K562 (cell line): ENCODE data around the gene E2F1. TPM values are rescaled to one million over a fixed set of nuclear protein-coding genes. Genes with fewer than 3 reads are reported as not detected.
A peak's percentile ranks its signal among the peaks of the same experiment; 100 is the strongest.

ENCODE experiments used
- ARID1B ChIP-seq: fragments of 450-650 bp; IDR thresholded peaks from 2 replicates; pipeline ENCODE4 v1.6.1; 2016; ENCODE audit warnings: antibody characterized with exemption, mild to moderate bottlenecking, inconsistent platforms
- CBFA2T2 ChIP-seq: fragments of 450-650 bp; conservative IDR thresholded peaks from 2 replicates; pipeline ENCODE4 v1.6.1; 2017; ENCODE audit warnings: mild to moderate bottlenecking
- DIDO1 ChIP-seq: fragments of 450-650 bp; IDR thresholded peaks from 2 replicates; pipeline ENCODE4 v1.6.1; 2016; ENCODE audit warnings: low read depth, missing biosample characterization, missing genetic modification characterization
- E2F3 ChIP-seq: fragments of 250-450 bp; sonication (Bioruptor Pico); IDR thresholded peaks from 2 replicates; pipeline ENCODE4 v1.4.0; 2020; ENCODE audit warnings: mild to moderate bottlenecking
- FOSL1 ChIP-seq: fragments of 200-800 bp; sonication (Bioruptor generic); conservative IDR thresholded peaks from 2 replicates; pipeline ENCODE4 v1.6.1; 2016; ENCODE audit warnings: missing genetic modification characterization, missing compliant biosample characterization
- GATAD2A ChIP-seq: fragments of 450-650 bp; IDR thresholded peaks from 2 replicates; pipeline ENCODE4 v1.6.1; 2017
- KHSRP ChIP-seq: fragments of 450-650 bp; IDR thresholded peaks from 2 replicates; pipeline ENCODE4 v1.6.1; 2017
- MAFG ChIP-seq: fragments of 450-650 bp; conservative IDR thresholded peaks from 2 replicates; pipeline ENCODE4 v1.6.1; 2016; ENCODE audit warnings: missing genetic modification characterization, missing compliant biosample characterization
- MYC ChIP-seq, 2 experiments: fragments of 250-450 bp in 1 of 2; sonication (Bioruptor Pico) in 1 of 2; IDR thresholded peaks; 2 replicates each; pipeline versions ENCODE4 v1.5.1 to v1.6.1; 2012 to 2021; ENCODE audit warnings: low read depth in 2 of 2, borderline replicate concordance in 1 of 2, improper control_type of control experiment in 1 of 2, low read length in 1 of 2, mild to moderate bottlenecking in 1 of 2, moderate library complexity in 1 of 2
- SAP30 ChIP-seq: fragments of 200-600 bp; sonication (generic); IDR thresholded peaks from 2 replicates; pipeline ENCODE4 v1.6.1; 2012; ENCODE audit warnings: borderline replicate concordance, low read depth, mild to moderate bottlenecking, moderate library complexity, low read length, control low read depth, inconsistent platforms; ENCODE audit not compliant: insufficient read depth, poor library complexity, severe bottlenecking
- ZFP30 ChIP-seq: fragments of 250-450 bp; sonication (Bioruptor Pico); IDR thresholded peaks from 2 replicates; pipeline ENCODE4 v1.8.0; 2022; ENCODE audit warnings: moderate library complexity, mild to moderate bottlenecking, inconsistent platforms, borderline replicate concordance
- ZNF274 ChIP-seq: IDR thresholded peaks from 2 replicates; pipeline ENCODE4 v1.6.1; 2011; ENCODE audit warnings: low read depth, mild to moderate bottlenecking, low read length, moderate library complexity, borderline replicate concordance
- ZNF316 ChIP-seq: fragments of 450-650 bp; IDR thresholded peaks from 2 replicates; pipeline ENCODE4 v1.6.1; 2016
- polyA plus RNA-seq, 8 experiments: library from polyadenylated mRNA; depleted of rRNA in 4 of 8; stranded (reverse) in 5 of 8; unstranded in 3 of 8; fragments of >200 nt; fragmentation: Nextera tagmentation in 2 of 8; fragmentation: Illumina TruSeq in 1 of 8; extraction: Ambion mirVana in 2 of 8; extraction: Trizol in 1 of 8; gene quantifications; 2 replicates each; pipeline versions ENCODE4 v1.2.1 to v1.2.3, GENCODE V29; 2011 to 2014; ENCODE audit warnings: inconsistent platforms in 1 of 8, missing spikeins in 1 of 8
- total RNA-seq, 7 experiments: library from RNA; depleted of rRNA in 6 of 7; stranded (reverse); fragments of >200 nt in 6 of 7; fragmentation: Illumina TruSeq in 2 of 7; extraction: Trizol in 2 of 7; gene quantifications; 2 replicates each; pipeline versions ENCODE4 v1.2.1 to v1.2.3, GENCODE V29; 2011 to 2021; ENCODE audit warnings: low replicate concordance in 1 of 7
- TF ChIP-seq, protein P1 (sequence below), 2 experiments: fragments of 450-650 bp; IDR thresholded peaks; 2 replicates each; pipeline ENCODE4 v1.6.1; 2016
- TF ChIP-seq, protein P2 (sequence below): fragments of 250-450 bp; sonication (Bioruptor Pico); IDR thresholded peaks from 2 replicates; pipeline ENCODE4 v1.6.1; 2021; ENCODE audit warnings: mild to moderate bottlenecking
- TF ChIP-seq, protein P3 (sequence below), 2 experiments: fragments of 450-650 bp; formaldehyde crosslinking in 1 of 2; IDR thresholded peaks; 2 replicates each; pipeline versions ENCODE4 v1.4.0 to v1.6.1; 2014 to 2020; ENCODE audit warnings: mild to moderate bottlenecking in 2 of 2, borderline replicate concordance in 1 of 2, low read depth in 1 of 2

Gene E2F1
- total and polyA plus RNA-seq, 9 of the 15 experiments (the other 6 are each of a cell fraction or from before 2014, with no cell fraction given) = 0.14 to 30.6 (median 13.1) TPM

DNA sequence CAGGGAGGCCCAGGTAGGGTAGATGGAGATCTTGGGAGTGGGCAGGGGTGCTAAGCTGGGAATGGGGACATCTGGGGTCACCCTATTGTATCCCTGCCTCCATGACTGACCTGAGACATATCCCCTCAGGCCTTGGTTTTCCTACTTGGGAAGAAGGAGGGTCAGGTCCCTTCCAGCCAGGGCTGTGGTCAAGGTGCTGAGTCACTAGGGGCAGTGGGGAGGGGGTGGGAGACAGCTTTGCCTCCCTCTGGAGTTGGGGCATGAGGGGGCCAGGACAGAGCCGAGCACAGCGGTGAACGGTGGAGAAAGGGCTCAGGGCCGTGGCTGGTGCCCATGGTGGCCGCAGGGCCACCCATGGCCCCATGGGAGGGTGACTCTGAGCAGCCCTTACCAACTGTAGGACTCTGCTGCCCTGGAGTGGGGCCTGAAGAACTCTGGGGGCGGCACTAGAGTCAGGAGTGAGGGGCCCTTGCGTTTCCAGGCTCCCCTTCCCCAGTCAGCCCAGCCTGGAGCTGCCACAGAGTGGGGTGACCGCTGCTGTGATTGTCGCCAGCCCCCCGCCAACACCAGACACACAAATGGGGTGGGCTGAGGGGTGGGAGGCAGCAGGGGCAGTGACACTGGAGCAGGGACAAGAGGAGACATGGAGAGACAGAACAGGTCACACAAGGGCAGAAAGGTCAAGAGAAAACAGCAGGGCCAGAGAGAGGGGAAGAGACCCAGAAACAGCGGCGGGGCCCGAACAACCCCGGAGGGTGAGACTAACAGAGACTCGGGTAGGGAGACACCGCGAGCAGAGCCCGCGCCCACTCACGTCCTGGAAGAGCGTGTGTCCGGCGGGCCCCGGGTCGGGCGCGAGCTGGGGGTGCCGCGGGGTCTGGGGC lies 12.5 kb downstream of the E2F1 start (continued):
- TF ChIP-seq, protein P1, sequence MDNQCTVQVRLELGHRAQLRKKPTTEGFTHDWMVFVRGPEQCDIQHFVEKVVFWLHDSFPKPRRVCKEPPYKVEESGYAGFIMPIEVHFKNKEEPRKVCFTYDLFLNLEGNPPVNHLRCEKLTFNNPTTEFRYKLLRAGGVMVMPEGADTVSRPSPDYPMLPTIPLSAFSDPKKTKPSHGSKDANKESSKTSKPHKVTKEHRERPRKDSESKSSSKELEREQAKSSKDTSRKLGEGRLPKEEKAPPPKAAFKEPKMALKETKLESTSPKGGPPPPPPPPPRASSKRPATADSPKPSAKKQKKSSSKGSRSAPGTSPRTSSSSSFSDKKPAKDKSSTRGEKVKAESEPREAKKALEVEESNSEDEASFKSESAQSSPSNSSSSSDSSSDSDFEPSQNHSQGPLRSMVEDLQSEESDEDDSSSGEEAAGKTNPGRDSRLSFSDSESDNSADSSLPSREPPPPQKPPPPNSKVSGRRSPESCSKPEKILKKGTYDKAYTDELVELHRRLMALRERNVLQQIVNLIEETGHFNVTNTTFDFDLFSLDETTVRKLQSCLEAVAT (IDR thresholded peaks at IDR 0.05) = peak in 1 of 2 experiments; percentile 60; a peak in 1 of 4 replicates
- peak; percentile 19 for TF ChIP-seq FOSL1 (tag)
- no peak for TF ChIP-seq KHSRP
- no peak; the same call in 1 of the 2 replicates for TF ChIP-seq MYC (IDR thresholded peaks at IDR 0.05; ENCODE audit: low read depth, low read length)
- peak; percentile 32; the same call in 1 of the 2 replicates for TF ChIP-seq MYC (CRISPR knock-in tag; IDR thresholded peaks at IDR 0.05; ENCODE audit: borderline replicate concordance, low read depth)
- peak; percentile 78 for TF ChIP-seq ZNF316
- 0 out of 2 replicates have a peak, but pooled peaks have one; percentile 16 for TF ChIP-seq GATAD2A
- peak; percentile 65 for TF ChIP-seq MAFG
- no peak for TF ChIP-seq ZFP30
- TF ChIP-seq DIDO1 (tag) = no peak
- TF ChIP-seq ARID1B = 0 out of 2 replicates have a peak, but pooled peaks have one; percentile 31
- no peak for TF ChIP-seq ZNF274
- TF ChIP-seq, protein P2, sequence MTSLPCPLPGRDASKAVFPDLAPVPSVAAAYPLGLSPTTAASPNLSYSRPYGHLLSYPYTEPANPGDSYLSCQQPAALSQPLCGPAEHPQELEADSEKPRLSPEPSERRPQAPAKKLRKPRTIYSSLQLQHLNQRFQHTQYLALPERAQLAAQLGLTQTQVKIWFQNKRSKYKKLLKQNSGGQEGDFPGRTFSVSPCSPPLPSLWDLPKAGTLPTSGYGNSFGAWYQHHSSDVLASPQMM = no peak
- TF ChIP-seq, protein P3, sequence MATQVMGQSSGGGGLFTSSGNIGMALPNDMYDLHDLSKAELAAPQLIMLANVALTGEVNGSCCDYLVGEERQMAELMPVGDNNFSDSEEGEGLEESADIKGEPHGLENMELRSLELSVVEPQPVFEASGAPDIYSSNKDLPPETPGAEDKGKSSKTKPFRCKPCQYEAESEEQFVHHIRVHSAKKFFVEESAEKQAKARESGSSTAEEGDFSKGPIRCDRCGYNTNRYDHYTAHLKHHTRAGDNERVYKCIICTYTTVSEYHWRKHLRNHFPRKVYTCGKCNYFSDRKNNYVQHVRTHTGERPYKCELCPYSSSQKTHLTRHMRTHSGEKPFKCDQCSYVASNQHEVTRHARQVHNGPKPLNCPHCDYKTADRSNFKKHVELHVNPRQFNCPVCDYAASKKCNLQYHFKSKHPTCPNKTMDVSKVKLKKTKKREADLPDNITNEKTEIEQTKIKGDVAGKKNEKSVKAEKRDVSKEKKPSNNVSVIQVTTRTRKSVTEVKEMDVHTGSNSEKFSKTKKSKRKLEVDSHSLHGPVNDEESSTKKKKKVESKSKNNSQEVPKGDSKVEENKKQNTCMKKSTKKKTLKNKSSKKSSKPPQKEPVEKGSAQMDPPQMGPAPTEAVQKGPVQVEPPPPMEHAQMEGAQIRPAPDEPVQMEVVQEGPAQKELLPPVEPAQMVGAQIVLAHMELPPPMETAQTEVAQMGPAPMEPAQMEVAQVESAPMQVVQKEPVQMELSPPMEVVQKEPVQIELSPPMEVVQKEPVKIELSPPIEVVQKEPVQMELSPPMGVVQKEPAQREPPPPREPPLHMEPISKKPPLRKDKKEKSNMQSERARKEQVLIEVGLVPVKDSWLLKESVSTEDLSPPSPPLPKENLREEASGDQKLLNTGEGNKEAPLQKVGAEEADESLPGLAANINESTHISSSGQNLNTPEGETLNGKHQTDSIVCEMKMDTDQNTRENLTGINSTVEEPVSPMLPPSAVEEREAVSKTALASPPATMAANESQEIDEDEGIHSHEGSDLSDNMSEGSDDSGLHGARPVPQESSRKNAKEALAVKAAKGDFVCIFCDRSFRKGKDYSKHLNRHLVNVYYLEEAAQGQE (IDR thresholded peaks at IDR 0.05; ENCODE audit: borderline replicate concordance) = no peak
- TF ChIP-seq, protein P3 (CRISPR knock-in tag; IDR thresholded peaks at IDR 0.05; ENCODE audit: low read depth) = no peak
- peak; percentile 6 for TF ChIP-seq SAP30
- no peak for TF ChIP-seq CBFA2T2
- TF ChIP-seq E2F3 (CRISPR knock-in tag) = no peak
